NCI-H1105 (cell line): Measurements from ENCODE around the gene TRAPPC12.
A peak's percentile ranks its signal among the peaks of the same experiment; 100 is the strongest.

Source experiments
- DNase-seq: peaks from one replicate; lab custom pipeline; 2025; lab: John Stamatoyannopoulos, UW

The TRAPPC12 gene

DNA sequence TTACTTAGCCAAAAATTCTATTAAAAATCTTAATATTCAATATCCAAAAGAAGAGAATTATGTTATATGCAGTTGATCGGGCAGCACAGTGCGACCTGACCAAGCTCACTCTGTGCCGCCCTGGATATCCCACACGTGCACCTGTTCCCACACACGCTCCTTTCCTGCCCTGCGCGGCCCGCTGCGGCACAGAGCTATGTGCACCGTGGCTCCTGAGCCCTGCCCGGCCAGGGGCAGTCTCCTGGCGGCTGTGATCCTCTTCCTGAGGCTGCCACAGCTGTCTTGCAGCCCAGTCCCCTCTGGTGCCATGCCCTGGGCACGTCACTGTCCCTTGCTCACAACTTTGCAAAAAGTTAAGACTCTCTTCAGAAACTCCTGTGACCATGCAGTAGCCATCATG is 29.3 kb downstream of the TRAPPC12 start:
- no peak for DNase-seq

DNA sequence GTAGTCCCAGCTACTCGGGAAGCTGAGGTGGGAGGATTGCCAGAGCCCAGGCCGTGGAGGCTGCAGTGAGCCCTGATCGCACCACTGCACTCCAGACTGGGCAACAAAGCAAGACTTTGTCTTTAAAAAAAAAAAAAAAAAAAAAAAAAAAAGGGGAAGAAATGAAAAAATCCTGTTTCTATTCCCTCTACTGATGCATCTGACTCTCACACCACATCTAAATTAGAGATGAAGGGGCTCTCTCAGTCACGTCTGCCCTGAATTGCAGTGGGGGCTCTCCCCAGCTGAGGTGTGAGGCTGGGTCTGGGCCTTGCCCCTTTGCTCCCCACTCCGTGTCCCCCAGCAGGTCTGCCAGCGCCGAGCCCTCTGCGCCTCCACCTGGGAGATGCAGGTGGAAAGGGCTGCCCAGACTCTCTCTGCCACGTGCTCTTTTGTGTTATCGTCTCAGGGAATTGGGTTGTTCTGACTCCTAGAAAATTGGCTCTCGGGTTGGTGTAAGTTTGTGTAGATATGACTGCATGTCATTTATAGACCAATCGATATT is 30.2 kb downstream of the TRAPPC12 start:
- DNase-seq, result no peak

DNA sequence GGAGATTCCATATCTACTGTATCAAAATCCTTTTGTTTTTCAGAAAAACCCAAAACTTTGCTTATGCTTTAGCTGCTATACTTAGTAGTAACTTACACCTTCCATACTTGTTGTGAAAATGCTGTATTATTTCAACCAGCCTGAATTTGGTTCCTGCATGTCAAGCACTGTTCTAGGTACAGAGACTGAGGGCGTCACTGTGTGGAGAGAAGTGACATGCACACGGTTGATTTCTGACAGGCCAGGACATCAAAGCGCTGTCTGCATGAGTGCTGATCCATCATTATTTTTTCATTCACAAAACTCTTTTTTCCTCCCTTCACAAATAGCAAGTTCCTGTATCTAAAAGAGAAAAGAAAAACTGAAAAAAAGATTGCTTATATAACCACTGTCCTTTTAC is 31.6 kb downstream of the TRAPPC12 start:
- DNase-seq, result no peak

- DNase-seq, result no peak
These were observed 34.2 kb downstream of the TRAPPC12 start for GRCh38 chr2:3413697-3414096.

GRCh38 chr2:3414133-3414860 is 34.8 kb downstream of the TRAPPC12 start:
- no peak for DNase-seq

DNA sequence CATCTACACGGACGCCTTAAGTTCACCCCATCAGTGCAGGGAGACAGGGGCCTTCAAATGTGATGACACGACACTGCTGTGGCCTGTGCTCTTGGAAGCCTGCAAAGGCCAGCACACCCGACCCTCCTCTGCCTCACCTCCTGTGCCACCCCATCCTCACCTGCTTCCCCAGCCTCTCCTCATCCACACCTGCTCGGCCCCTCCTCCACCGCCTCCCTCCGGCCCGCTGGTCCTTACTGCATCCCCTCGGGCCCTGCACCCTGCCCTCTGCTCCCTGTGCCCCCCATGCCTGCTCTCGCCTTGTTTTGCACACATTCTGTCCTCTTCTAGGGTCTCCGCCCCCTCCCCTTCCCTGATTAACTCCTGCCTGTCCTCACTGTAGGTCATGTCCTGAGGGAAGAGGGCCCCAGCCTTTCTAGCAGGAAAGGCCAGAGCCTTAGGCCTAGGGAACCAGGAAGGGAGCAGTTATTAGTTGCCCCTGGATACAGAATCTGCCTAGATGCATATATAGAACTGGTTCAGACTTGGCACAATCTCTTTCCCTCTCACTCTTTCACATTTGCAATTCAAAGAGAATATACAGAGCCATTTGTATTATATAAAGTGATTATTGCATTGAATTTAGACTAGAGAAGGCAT is 39.4 kb downstream of the TRAPPC12 start:
- no peak for DNase-seq

GRCh38 chr2:3420076-3420768 is 40.7 kb downstream of the TRAPPC12 start:
- DNase-seq, result no peak

GRCh38 chr2:3420769-3421397 is 41.4 kb downstream of the TRAPPC12 start:
- DNase-seq, result no peak

DNA sequence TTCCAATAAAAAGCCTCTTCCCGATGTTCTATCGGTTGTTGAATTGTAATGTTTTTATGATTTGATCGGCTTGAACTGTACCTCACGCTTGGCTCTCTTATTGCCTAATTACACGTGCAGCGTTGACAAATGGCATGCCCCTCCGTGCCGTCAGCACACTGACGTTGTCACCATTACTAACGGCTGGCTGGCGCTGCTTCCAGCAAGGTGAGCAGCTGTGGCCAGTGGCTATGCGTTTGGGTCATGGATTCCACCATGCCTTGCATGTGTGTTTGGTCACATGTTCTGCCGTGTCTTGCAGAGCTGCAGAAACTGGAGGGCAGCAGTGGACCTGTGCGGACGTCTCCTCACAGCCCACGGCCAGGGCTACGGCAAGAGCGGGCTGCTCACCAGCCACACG is 42.1 kb downstream of the TRAPPC12 start:
- no peak for DNase-seq

- DNase-seq, result no peak
These were observed 42.8 kb downstream of the TRAPPC12 start for GRCh38 chr2:3422161-3422779.

- peak; percentile 5 for DNase-seq
These were observed 44.1 kb downstream of the TRAPPC12 start for GRCh38 chr2:3423492-3424170.

DNA sequence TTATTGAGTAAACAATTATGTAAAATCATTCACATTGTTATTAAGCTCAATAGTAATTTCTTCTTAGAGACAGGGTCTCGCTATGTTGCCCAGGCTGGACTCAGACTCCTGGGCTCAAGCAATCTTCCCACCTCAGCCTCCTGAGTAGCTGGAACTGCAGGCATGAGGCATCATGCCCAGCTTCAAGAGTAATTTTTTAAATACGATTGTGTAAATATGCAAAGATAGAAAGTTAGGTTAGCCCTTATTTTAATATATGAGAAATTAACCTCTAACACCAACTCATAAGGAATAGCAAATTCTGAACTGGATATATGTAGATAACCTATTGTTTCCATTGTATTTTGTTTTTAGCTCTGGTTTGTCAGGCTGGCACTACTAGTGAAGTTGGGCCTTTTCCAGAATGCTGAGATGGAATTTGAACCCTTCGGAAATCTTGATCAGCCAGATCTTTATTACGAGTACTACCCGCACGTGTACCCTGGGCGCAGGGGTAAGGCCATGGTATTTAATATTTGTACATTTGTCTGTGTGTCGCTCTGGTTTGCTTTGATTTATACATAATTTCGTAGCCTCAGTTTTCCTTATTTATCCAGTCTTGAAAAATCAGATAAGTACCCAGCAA is 44.8 kb downstream of the TRAPPC12 start:
- DNase-seq, result no peak

- no peak for DNase-seq
These were observed 47.1 kb downstream of the TRAPPC12 start for GRCh38 chr2:3426615-3427014.

GRCh38 chr2:3427272-3427671 is 47.8 kb downstream of the TRAPPC12 start:
- no peak for DNase-seq

DNA sequence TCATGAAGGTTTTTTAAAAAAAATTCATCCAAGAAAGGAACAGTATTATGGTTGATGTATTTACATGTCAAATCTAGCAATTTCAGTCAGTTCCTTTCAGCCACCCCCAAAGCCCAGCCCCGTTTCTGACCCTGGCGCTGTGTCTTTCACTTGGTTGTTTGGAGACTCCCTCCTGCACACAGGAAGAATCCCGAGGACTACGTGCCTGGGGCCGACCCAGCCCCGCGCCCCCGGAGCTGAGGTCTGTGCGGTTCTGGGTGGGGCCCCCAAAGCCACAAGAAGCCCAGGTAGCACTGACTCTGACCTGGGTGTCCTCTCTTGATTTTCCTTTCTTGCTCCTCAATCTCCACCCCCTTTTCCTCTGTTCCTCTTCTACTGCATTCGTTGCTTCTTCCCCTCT is 49.1 kb downstream of the TRAPPC12 start:
- DNase-seq, result no peak

- DNase-seq, result no peak
These were observed 49.6 kb downstream of the TRAPPC12 start for GRCh38 chr2:3429066-3429610.

- DNase-seq, result no peak
These were observed 50.7 kb downstream of the TRAPPC12 start for GRCh38 chr2:3430172-3430571.

DNA sequence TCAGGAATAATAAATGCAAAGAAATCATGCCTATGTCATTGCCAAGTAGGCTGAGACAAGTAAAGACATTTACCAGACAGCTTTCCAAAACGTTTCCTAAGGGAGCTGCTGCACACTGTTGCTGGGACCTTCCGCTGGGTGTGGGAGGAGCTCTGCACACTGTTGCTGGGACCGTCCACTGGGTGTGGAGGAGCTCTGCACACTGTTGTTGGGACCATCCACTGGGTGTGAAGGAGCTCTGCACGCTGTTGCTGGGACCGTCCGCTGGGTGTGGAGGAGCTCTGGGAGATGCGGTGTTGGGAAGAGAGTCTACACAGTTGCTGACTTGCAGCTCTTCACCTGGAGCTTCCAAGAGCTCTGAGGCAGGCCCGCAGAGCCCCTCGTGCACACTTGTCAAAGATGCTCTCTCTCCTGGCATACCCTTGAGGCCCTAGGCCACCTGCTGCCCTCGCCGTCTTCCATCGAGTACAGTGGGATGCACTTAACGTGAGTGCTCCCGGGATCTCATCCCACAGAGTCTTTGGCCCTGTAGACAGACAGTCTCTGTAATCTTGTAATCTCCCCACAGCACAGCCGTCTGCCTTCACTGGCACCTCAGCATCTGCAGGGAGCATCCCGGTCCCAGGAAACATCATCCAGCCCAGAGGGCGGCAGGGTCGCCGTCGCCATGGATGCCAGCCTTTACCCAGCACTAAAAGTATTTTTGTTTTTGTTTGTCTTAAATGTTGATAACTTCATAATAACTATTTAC is 51.4 kb downstream of the TRAPPC12 start:
- no peak for DNase-seq

- DNase-seq, result no peak
These were observed 52.6 kb downstream of the TRAPPC12 start for GRCh38 chr2:3432067-3432466.
